Stimulated activated CD4-positive, alpha-beta T cell treated with anti-CD3 and anti-CD28 coated beads, Interleukin-1b, Interleukin-23, amount 100 ng/mL, for 48 hours (primary cell): ENCODE data around the gene CPT1B.
"Not testable (repeated sequence)": the region's sequence is repeated elsewhere in the genome, so short reads cannot be mapped to it uniquely, and the experiment has no call there.

ENCODE experiments used
- DNase-seq: peaks from one replicate; pipeline ENCODE4 v3.0.0-alpha.2; 2020

The CPT1B gene

DNA sequence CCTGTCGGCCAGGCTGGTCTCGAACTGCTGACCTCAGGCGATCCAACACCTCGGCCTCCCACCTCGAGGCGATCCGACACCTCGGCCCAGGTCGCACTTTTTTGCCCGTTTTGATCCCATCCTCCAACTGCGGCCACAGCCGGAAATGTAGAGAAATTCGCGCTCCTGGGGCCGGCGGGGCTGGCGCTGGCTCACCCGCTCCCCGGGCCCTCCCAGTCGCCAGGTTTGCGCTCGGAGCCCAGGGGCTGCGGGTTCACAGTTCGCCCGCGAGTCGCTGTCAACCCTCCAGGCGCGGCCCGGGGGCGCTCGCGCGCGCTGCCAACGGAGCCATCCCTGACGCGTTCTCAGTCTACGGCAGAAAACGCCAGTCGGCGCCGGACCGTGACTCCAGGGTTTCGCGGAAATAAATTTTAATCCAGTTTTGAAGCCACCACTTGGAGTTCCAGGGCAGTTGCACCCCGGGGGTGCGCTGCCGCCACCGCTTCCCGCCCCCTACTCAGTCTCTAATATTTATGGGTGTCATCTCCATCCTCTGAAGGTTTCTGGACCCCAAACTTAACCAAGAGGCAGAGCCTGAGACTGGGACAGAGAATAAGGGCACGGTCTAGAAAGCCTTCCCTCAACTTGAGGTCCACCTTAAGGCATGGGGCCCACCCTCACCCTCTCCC, 34.0 kb downstream of the CPT1B start:
- peak; percentile 85 for DNase-seq

DNA sequence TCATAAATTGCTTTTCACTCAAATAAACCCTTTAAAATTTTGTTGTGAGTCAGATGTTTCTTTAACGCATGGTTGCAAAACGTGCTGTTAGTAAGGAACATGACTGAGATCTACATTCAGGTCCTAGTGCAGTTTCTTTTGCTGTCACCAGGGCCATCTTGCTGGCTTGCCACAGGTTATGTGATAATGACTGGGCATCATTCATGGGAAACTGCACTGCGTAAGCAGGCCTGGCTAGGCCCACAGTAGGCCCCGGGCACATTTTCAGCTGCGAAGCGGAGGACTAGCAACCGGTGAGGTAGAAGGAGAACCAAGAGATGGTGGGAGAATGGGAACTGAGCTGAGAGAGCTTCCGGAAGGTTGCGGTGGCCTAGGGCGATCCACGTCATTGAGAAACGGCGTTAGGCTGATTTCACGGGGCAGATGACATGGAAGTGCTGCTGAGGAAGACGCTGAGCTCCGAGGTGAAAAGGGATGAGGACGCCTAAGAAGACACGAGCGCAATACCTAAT, 35.8 kb downstream of the CPT1B start:
- peak; percentile 81 for DNase-seq

DNA sequence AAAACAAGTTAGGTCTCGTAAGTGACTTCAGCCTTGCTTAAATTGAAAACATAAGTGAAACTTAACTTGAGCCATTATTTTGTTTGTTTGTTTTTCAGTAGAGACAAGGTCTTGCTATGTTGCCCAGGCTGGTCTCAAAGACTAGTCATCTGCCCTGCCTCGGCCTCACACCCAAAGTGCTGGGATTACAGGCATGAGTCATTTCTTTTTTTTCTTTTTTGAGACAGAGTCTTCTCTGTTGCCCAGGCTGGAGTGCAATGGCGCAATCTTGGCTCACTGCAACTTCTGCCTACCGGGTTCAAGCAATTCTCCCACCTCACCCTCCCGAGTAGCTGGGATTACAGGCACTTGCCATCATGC, 36.6 kb downstream of the CPT1B start:
- peak; percentile 72 for DNase-seq

DNA sequence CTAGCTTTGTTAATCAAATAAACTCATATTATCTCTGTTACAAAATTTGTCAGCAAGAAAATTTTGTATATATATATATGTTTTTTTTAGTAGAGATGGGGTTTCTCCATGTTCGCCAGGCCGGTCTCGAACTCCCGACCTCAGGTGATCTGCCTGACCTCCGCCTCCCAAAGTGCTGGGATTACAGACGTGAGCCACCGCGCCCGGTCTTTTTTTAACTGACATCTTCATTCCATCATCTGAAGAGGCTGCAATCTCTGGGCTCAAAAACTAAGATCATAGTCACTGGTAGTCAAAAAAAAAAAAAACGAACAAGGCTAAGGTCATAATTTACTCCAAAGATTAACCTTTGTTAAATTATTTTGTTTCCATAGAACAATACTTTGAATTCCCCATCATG, 37.8 kb downstream of the CPT1B start:
- DNase-seq: no peak

DNA sequence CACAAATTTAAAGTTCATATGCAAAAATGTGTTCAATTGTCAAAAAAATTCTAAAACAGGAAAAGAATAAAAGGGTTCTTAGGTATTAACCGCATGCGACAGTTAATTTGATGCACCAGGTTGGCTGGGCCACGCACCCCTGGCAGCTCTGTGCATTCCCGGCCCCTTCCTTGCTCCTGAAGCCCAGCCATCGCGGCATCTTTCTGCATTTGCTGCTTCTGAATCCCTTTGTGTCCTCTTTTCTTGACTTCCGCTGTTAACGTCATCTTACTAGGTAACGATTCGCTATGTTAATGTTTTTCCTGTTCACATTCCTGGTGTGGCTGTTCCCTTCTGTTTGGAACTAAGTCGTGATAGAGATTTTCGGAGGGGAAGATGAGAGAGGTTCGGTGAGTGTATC, 40.5 kb downstream of the CPT1B start:
- DNase-seq: no peak

DNA sequence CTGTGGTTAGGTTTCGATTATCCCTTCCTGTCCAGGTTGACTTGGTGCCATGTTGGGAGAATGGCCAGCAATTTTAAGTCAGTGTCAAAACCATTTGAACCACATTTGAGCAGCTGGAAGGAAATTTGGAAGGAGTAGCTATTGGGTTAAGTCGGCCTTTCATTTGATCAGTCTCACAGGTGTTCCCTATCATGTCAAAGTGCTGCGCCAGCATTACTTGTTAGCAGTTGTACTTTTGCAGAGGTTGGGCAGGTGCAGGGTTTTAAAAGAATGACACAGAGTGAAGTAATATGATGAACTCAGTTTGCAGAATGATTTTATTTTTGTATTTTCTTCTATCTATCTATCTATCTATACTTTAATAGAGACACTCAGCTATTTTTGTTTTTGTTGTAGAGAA, 42.0 kb downstream of the CPT1B start:
- no peak for DNase-seq

DNA sequence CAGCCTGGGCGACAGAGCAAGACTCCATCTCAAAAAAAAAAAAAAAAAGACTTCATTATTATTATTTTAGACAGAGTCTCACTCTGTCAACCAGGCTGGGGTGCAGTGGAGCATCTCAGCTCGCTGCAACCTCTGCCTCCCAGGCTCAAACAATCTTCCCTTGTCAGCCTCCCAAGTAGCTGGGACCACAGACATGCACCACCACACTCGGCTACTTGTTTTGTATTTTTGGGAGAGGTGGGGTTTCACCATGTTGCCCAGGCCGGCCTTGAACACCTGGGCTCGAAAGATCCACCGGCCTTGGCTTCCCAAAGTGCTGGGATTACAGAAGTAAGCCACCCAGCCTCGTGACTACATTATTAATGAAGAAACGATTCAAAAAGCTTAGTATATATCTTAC, 43.1 kb downstream of the CPT1B start:
- no peak for DNase-seq

DNA sequence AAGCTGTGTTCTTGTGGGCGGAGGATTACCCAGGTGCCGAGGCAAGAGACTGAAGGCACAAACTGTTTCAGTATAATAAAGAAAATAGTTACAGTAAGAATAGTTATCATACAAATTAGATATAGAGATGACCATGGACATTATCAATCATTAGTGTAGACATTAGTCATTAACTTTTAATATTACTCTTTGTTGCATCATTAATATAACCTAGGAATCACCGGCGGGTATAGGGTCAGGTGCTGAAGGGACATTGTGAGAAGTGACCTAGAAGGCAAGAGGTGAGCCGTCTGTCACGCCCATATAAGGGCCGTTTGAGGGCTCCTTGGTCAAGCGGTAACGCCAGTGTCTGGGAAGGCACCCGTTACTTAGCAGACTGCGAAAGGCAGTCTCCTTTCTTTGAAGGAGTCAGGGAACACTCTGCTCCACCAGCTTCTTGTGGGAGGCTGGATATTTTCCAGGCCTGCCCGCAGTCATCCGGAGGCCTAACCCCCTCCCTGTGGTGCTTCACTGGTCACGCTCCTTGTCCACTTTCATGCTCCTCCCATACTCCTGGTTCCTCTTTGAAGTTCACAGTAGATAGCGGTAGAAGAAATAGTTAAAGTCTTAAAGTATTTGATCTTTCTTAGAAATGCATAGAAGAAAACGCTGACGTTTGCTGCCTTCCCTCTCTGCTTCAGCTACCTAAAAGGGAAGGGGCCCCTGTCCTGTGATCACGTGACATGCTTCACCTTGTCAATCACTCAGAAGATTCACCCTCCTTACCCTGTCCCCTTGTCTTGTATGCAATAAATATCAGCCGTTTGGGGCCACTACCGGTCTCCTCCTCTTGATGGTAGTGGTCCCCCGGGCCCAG, 44.1 kb downstream of the CPT1B start:
- not testable (repeated sequence) for DNase-seq

DNA sequence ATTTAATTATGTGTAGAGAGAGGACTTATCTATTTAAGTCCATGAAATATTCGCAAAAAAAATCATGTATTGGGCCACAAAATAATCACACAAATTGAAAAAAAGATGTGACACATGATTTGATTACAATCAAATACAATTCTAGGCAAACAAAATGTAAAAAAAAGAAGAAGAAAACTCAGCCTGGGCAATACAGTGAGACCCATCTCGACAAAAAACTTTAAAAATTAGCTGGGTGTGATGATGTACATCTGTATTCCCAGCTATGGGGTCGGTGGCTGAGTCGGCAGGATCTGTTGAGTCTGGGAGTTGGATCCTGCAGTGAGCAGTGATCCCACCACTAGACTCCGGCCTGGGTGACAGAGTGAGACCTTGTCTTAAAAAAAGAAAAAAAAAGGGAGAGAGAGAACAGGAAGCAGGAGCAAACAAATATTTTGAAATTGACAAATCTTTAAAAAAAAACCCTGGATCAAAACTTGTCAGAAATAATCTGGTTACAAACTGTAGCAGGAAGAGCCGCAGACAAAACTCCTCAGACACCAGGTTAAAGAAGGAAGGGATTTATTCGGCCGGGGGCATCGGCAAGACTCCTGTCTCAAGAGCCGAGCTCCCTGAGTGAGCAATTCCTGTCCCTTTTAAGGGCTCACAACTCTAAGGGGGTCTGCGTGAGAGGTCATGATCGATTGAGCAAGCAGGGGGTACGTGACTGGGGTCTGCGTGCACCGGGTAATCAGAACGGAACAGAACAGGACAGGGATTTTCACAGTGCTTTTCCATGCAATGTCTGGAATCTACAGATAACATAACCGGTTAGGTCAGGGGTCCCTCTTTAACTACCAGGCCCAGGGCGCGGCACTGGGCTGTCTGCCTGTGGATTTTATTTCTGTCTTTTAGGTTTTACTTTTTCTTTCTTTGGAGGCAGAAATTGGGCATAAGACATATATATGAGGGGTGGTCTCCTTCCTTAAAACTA, 45.1 kb downstream of the CPT1B start:
- DNase-seq: no peak

DNA sequence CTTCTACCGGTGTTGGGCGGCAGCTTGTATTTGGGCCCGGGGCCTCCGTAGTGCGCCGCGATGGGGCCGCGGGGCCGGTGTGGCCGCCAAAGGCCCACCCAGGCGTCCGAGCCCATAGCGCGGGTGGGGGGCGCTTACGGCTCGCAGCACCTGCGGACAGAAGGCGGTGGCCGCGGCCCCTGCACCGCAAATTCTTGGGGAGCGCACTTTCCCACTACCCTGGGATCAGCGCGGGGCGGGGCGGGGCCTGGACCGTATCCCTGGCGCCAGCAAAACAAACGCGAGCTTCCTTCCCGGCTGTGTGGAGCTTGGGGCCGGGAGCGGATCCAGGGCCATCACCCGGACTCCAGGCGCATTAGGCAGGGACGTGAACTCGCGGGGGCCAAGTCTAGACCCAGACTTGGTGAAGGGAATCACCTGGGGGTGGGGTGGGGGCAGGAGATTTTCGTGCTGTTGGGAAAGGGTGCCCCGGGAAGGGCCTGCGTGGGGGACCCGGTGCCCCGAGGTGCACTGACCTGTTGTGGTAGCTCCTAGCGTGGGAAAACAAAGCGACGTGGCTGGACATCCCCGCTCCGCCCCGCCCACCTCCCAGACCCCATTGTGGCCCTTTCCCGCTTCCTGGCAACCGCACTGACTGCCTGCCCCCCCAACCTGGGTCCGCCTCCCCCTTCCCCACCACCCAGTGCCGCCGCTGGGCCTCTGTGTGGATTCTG, 46.1 kb downstream of the CPT1B start:
- DNase-seq: no peak

DNA sequence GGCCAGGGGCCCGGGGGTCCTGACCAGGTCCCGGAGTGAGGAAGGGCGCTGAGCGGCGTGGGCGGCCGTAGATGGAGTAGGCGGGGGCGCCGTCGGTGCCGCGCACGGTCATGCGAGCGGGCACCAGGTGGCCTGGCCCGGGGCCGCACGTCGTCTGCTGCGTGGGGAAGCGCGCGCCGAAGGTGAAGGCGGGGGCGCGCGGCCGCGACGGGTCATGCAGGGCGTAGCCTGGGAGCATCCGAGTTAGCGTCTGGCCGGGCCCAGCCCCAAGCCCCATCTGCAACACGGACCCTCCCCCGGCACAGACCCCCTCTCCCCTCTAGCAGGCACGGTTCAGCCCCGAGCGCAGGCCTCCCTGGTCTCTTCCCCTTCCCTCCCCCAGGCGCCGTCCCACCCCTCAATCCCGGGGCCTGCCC, 46.7 kb downstream of the CPT1B start:
- DNase-seq: peak; percentile 75

DNA sequence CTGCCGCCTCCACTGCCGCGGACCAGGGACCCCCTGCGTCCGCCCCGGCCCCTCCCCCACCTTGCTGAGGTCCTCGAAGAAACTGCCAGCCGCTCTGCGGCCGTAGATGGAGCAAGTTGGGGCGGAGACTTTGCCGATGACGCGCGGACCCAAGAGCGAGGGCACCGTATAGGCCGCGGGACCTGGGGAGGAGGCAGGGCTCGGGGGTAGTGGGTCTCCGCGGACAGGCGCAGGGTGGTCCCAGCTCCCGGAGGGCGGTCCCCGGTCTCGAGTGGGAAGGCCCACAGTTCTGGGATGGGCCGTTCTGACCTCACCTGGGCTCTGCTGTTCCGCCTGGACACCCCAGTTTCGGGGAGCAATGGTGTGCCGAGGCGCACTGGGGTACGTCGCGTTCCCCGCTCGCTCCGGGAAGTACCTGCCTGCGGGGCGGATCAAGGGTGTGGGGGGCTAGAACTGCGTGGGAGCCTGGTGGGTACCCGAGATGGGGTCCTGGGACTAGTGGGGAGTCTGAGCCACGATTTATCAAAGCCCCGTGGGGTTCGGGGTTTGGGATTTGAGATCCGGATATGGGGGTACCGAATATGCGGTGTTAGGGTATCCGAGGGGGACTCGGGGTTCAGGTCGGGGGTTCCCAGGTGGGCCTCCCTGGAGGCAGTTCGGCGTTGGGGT, 47.2 kb downstream of the CPT1B start:
- peak; percentile 86 for DNase-seq

DNA sequence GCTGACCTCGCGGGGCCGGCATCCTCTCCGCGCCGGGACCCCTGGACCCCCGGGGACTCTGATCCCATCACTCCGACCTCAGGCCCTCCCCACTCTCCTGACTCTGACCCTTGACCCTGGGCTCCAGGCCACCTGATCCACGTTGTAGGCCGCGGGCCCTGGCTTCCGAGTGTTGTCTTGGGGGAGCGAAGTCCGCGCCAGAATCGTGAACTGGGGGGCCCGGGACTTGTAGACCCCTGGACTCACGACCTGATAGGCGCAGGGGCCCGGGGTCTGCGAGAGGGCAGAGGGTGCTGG, 47.7 kb downstream of the CPT1B start:
- DNase-seq: peak; percentile 47

DNA sequence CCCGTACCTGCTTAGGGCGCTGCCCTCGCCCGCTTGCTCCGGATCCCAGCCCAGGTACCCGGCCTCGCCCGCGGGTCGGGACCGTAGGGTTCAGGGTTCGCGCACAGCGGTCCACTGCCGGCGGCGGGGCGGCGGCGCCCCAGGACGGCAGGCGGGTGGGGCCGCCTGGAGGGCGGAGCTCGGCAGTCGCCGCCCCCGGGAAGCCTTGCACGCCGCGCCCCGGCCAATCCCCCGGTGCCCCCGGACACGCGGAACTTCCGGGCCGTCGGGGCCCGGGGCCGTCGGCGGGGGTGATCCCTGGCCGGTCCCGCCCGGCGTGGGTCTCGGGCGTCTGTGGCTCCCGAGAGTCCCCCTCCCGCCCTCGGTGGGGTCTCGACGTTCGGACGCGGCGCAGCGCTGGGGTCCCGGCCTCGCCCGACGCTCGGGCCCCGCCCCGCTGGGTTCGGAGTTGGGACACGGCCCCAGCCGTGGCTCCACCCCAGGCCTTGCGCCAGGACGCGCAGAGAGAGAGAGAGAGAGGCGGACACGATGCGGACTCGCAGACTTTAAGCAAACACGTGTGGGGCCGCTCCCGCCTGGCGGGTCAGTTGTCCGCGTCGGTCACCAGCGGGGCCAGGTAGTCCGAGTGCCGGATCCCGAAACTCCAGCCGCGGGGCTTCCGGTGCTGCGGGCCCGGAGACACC, 48.2 kb downstream of the CPT1B start, which contains the start of gene TYMP:
Gene TYMP (minus strand): TSS at position 116 of the 683 bp plus-strand sequence. CDS start 303 bp downstream, outside the sequence.
- peak; percentile 64 for DNase-seq

DNA sequence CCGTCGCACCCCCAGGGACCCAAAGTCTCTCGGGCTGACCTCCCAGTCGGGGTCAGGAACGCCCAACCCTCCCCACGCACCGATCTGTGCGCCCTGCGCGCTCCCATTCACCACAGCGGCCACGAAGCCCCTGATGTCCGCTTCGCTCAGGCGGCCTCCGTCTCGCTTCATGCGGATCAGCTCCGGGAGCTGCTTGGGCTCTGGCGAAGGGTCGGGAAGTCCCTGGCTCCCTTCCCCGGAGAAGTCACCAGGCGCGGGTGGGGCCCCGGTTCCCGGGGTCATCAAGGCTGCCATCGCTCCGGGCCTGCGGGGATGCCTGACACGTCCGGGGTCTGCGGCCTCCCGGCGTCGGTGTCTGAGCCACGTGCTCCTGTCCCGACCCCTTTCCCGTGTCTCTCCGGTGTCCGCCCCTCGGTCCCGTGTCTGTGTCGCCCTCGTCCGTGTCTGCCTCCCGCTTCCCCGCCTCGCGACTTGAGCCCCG, 48.8 kb downstream of the CPT1B start:
- no peak for DNase-seq

DNA sequence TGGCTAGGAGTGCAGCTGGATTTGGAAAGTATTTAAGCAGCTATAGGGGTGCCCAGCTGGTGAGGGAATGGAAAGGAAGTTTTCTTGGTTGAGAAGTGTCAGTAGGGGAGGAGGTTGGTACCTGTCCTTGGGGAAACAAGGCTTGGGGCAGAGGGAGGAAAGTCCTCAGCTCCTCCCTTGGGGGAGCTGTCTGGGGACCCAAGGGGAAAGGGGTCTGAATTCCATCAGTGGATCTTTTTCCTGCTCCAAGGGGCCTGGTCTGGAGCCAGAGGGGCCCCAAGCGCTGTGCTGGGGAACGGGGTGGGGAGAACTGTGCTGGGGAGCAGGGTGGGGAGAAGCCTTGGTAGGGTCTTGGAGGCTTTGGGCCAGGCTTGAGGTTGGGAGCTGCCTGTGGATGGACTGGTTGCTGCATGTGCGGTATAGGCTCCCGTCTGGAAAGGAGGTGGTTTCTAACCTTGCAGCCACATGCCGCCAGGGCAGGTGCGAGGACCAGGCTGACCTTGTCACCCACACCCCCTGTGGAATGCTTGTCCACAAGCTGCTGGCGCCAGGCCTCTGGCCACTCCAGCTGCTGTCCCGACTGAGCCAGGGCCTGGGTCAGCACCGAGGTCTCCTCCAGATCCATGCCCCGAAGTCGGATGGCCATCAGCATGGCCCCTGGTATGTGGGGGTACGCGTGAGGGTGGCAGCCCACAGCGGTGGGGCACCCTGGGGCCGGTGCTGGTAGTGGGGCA, 49.4 kb downstream of the CPT1B start:
- no peak for DNase-seq

DNA sequence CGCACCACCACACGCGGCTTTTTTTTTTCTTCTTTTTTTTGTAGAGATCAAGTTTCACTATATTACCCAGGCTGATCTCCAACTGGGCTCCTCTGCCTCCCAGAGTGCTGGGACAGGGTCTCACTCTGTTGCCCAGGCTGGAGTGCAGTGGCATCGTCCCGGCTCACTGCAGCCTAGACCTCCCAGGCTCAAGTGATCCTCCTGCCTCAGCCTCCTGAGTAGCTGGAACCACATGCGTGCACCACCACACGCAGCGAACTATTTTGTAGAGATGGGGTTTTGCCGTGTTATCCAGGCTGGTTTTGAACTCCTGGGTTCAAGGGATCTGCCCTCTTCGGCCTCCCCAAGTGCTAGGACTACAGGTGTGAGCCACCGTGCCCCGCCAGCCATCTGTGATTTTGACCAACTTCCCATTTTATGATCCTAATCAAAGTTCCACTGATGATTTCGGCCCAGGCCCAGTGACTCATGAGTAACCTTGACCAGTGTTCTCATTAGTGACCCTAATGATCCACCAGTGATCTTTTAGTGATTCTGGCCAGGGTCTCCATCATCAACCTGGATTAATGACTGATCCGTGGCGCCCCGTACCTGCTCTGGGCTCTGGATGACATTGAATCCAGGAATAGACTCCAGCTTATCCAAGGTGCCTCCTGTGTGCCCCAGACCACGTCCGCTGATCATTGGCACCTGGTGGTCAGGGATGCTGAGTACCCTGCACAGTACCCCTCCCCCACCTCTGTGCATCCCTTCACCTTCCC, 50.1 kb downstream of the CPT1B start:
- DNase-seq: no peak

DNA sequence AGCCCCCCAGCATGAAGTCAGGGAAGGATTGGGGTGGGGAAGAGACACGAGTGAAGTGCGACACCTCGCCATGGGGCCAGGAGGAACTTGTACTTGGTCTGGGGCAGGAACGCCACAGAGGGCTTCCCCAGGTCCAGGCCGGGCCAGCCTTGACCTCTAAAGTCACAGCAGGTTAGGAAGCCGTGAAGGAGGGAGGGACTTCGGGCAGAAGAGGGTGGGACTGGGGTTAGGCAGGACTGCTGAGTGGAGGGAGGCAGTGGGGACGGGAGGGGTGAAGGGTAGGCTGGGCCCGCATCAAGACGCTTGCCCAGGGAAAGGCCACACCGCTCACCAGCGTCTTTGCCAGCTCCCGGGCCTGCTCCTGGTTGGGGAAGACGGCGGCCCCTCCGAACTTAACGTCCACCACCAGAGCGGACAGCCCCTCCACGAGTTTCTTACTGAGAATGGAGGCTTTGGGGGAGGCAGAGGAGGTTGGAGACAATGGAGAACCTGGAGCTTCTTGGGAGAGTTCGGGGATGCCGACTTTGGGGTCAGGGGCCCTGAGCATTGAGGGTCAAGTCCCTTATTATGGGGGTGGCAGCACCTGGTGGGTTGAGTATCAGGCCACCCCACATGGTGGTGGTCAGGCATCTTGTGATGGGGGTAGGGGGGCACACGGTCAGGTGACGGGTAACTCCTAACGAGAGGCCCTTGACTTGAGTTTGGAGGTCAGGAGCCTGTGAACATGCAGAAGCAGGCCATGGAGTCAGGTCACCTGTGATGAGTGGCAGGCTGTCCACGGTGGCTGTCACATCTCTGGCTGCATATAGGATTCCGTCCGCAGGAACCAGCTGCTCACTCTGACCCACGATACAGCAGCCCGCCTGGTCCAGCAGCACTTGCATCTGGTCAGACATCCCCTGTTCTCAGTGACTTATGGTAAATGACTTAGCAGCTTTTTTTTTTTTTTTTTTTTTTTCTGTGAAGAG, 51.1 kb downstream of the CPT1B start:
- DNase-seq: peak; percentile 55
